ENCODE measurements around the gene RGS21. TPM values are rescaled to one million over a fixed set of nuclear protein-coding genes. Genes with fewer than 3 reads are reported as not detected.

RGS21 gene
- total RNA-seq, 1 experiment from 2014 or later: not detected

DNA sequence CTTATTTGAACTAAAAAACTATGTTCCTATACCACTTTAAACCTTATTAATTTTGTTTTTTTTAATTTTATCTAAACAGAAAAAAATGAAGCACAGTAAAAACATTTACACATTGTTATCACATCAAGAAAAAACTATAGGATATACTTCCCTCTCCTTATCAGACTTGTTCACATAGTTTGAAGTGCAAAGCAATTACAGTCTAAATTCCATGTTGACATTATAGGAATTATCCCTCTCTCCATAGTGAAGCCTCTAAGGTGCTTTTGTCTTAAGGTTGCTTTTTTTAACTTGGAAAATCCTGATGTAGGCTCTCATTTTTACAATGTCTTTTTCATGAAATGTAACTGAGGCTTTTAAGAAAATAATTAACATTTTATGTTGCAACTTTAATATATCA lies 85.8 kb downstream of the RGS21 start:
- Histone ChIP-seq H3K9me2 (ENCODE audit: insufficient read depth) (no peaks in the 10 kb centered on the region; the same call in 1 of the 2 replicates), H3K9me3 (ENCODE audit: control insufficient read depth in 1 of 2, insufficient read depth in 1 of 2, low read depth in 1 of 2, low read length in 2 of 2) (no peaks in the 10 kb centered on the region), H3K4me1 (ENCODE audit: control insufficient read depth in 1 of 2, insufficient read depth in 2 of 2, low read length in 2 of 2) (no peaks in the 10 kb centered on the region), H3K27me3 (ENCODE audit: insufficient read depth, low read length) (no peaks in the 10 kb centered on the region), H3K4me3 (replicated peaks in 1 of 2; ENCODE audit: low read depth in 1 of 2, low read length in 2 of 2) (no peak overlapping the region), H3K9ac (ENCODE audit: low read length) (no peak overlapping the region), H4K20me1 (ENCODE audit: insufficient read depth) (no peaks in the 10 kb centered on the region), H3K4me2 (ENCODE audit: low read length) (no peak overlapping the region), H3K36me3 (ENCODE audit: control insufficient read depth in 1 of 2, insufficient read depth in 2 of 2, low read length in 2 of 2) (no peaks in the 10 kb centered on the region), H3K27ac (ENCODE audit: low read depth, low read length) (no peak overlapping the region), H3K79me2 (ENCODE audit: insufficient read depth, low read length) (no peaks in the 10 kb centered on the region), H2AFZ (ENCODE audit: low read depth, low read length, poor library complexity, severe bottlenecking) (no peak overlapping the region)
- ChIA-PET CTCF (no interaction called here), RAD21 (ENCODE audit: low non-redundant PET in 1 of 2, low total read pairs in 2 of 2, uncharacterized antibody in 2 of 2, unreplicated experiment in 2 of 2) (no interaction called here), POLR2A (no interaction called here)
- DNase-seq (ENCODE audit: low read depth, low spot score) (no peak), ATAC-seq (no peak)
- TF ChIP-seq, protein P1, sequence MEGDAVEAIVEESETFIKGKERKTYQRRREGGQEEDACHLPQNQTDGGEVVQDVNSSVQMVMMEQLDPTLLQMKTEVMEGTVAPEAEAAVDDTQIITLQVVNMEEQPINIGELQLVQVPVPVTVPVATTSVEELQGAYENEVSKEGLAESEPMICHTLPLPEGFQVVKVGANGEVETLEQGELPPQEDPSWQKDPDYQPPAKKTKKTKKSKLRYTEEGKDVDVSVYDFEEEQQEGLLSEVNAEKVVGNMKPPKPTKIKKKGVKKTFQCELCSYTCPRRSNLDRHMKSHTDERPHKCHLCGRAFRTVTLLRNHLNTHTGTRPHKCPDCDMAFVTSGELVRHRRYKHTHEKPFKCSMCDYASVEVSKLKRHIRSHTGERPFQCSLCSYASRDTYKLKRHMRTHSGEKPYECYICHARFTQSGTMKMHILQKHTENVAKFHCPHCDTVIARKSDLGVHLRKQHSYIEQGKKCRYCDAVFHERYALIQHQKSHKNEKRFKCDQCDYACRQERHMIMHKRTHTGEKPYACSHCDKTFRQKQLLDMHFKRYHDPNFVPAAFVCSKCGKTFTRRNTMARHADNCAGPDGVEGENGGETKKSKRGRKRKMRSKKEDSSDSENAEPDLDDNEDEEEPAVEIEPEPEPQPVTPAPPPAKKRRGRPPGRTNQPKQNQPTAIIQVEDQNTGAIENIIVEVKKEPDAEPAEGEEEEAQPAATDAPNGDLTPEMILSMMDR (IDR thresholded peaks at IDR 0.05 in 2 of 3, conservative IDR thresholded peaks at IDR 0.05 in 1 of 3; ENCODE audit: borderline replicate concordance in 1 of 3, insufficient read depth in 1 of 3, low read depth in 2 of 3, low read length in 2 of 3): no peak
- TF ChIP-seq SIN3A (IDR thresholded peaks at IDR 0.05; ENCODE audit: low read depth): no peak
- no peak for TF ChIP-seq POLR2AphosphoS5 (IDR thresholded peaks at IDR 0.05; ENCODE audit: low read depth, low read length)
- TF ChIP-seq POLR2A (IDR thresholded peaks at IDR 0.05; ENCODE audit: borderline replicate concordance, extremely low read depth, insufficient read depth, insufficient read length): no peak
- BruUV-seq (replicated peaks): no TSS peak
- intact Hi-C loops (cut with micrococcal nuclease): no loop called here

DNA sequence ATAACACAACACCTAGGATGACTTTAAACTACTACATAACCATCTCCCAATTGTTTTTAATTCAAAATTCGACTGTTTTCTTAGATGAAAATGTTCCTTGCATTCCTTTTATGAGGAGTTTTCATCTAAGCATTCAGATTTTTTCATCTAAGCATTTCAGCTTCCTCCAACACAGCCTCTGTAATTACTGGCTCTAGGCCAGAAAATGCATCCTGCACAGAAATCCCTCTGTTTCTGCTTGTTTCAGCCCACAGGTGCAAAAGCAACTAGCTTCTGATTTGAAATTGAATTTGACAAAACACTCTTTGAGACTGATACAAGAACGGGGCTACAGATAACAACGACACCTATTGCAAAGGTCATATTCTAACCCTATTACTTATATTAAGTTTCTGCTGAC lies 90.4 kb downstream of the RGS21 start:
- CTCF ChIA-PET: no interaction called here
- no peak overlapping the region for H3K4me2 ChIP-seq (ENCODE audit: low read length)
- H3K4me3 ChIP-seq (replicated peaks in 1 of 2; ENCODE audit: low read depth in 1 of 2, low read length in 2 of 2): no peak overlapping the region
- no peak overlapping the region for H3K27ac ChIP-seq (ENCODE audit: low read depth, low read length)
- ATAC-seq (no peak), DNase-seq (ENCODE audit: low read depth, low spot score) (no peak)
- no peaks in the 10 kb centered on the region; the same call in 1 of the 2 replicates for H3K9me2 ChIP-seq (ENCODE audit: insufficient read depth)
- no peaks in the 10 kb centered on the region for H3K9me3 ChIP-seq (ENCODE audit: control insufficient read depth in 1 of 2, insufficient read depth in 1 of 2, low read depth in 1 of 2, low read length in 2 of 2)
- no peak overlapping the region for H2AFZ ChIP-seq (ENCODE audit: low read depth, low read length, poor library complexity, severe bottlenecking)
- intact Hi-C loops (cut with micrococcal nuclease): no loop called here
- no peaks in the 10 kb centered on the region for H3K79me2 ChIP-seq (ENCODE audit: insufficient read depth, low read length)
- POLR2A ChIA-PET: no interaction called here
- H3K36me3 ChIP-seq (ENCODE audit: control insufficient read depth in 1 of 2, insufficient read depth in 2 of 2, low read length in 2 of 2): no peaks in the 10 kb centered on the region
- no peak overlapping the region for H3K9ac ChIP-seq (ENCODE audit: low read length)
- no TSS peak for BruUV-seq (replicated peaks)
- H4K20me1 ChIP-seq (ENCODE audit: insufficient read depth): no peaks in the 10 kb centered on the region
- H3K4me1 ChIP-seq (ENCODE audit: control insufficient read depth in 1 of 2, insufficient read depth in 2 of 2, low read length in 2 of 2): no peaks in the 10 kb centered on the region
- RAD21 ChIA-PET (ENCODE audit: low non-redundant PET in 1 of 2, low total read pairs in 2 of 2, uncharacterized antibody in 2 of 2, unreplicated experiment in 2 of 2): no interaction called here
- TF ChIP-seq, protein P1 (IDR thresholded peaks at IDR 0.05 in 2 of 3, conservative IDR thresholded peaks at IDR 0.05 in 1 of 3; ENCODE audit: borderline replicate concordance in 1 of 3, insufficient read depth in 1 of 3, low read depth in 2 of 3, low read length in 2 of 3): no peak
- TF ChIP-seq FOSL1 (IDR thresholded peaks at IDR 0.05; ENCODE audit: low read depth): no peak
- no peak for TF ChIP-seq SIN3A (IDR thresholded peaks at IDR 0.05; ENCODE audit: low read depth)
- TF ChIP-seq JUND (IDR thresholded peaks at IDR 0.05): no peak
- TF ChIP-seq, protein P2, sequence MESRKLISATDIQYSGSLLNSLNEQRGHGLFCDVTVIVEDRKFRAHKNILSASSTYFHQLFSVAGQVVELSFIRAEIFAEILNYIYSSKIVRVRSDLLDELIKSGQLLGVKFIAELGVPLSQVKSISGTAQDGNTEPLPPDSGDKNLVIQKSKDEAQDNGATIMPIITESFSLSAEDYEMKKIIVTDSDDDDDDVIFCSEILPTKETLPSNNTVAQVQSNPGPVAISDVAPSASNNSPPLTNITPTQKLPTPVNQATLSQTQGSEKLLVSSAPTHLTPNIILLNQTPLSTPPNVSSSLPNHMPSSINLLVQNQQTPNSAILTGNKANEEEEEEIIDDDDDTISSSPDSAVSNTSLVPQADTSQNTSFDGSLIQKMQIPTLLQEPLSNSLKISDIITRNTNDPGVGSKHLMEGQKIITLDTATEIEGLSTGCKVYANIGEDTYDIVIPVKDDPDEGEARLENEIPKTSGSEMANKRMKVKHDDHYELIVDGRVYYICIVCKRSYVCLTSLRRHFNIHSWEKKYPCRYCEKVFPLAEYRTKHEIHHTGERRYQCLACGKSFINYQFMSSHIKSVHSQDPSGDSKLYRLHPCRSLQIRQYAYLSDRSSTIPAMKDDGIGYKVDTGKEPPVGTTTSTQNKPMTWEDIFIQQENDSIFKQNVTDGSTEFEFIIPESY (IDR thresholded peaks at IDR 0.05; ENCODE audit: extremely low read depth, insufficient replicate concordance, low read length): no peak
- TF ChIP-seq TCF7L2 (IDR thresholded peaks at IDR 0.05; ENCODE audit: borderline replicate concordance, extremely low read depth, insufficient read depth, insufficient read length): no peak
- TF ChIP-seq SRF (IDR thresholded peaks at IDR 0.05; ENCODE audit: low read depth): no peak
- no peak for TF ChIP-seq CBX3 (IDR thresholded peaks at IDR 0.05; ENCODE audit: low read depth)
- no peak for TF ChIP-seq EZH2phosphoT487 (IDR thresholded peaks at IDR 0.05; ENCODE audit: borderline replicate concordance)
- no peak for TF ChIP-seq CEBPB (IDR thresholded peaks at IDR 0.05; ENCODE audit: low read depth)
- TF ChIP-seq EGR1 (IDR thresholded peaks at IDR 0.05; ENCODE audit: low read depth): no peak
- TF ChIP-seq EZH2 (IDR thresholded peaks at IDR 0.05): no peak
- no peaks in the 10 kb centered on the region for H3K27me3 ChIP-seq (ENCODE audit: insufficient read depth, low read length)
